WERI-Rb-1 (cell line): ENCODE data around the gene SLC9A8.

ENCODE experiments used
- DNase-seq: peaks from one replicate; pipeline ENCODE4 v3.0.0-alpha.2; 2020
- H3K27ac ChIP-seq: fragments of 250-450 bp; sonication (Bioruptor Pico); 2 replicates; pipeline ENCODE4 v1.5.1; 2020; ENCODE audit warnings: mild to moderate bottlenecking, moderate library complexity
- H3K27me3 ChIP-seq: fragments of 250-450 bp; sonication (Bioruptor Pico); 2 replicates; pipeline ENCODE4 v1.5.1; 2021; ENCODE audit warnings: mild to moderate bottlenecking, low read depth, moderate library complexity; ENCODE audit not compliant: insufficient read depth, severe bottlenecking
- H3K36me3 ChIP-seq: fragments of 250-450 bp; sonication (Bioruptor Pico); 2 replicates; pipeline ENCODE4 v1.5.1; 2020; ENCODE audit warnings: mild to moderate bottlenecking, moderate library complexity
- H3K4me3 ChIP-seq: 2 replicates; pipeline ENCODE4 v1.5.1; 2011; ENCODE audit warnings: low read depth, mild to moderate bottlenecking, control low read depth, low read length
- H3K9me3 ChIP-seq: fragments of 250-450 bp; sonication (Bioruptor Pico); 2 replicates; pipeline ENCODE4 v1.5.1; 2021; ENCODE audit warnings: mild to moderate bottlenecking, moderate library complexity; ENCODE audit not compliant: severe bottlenecking
- CTCF ChIP-seq: IDR thresholded peaks from 2 replicates; pipeline ENCODE4 v1.5.1; 2011; ENCODE audit warnings: low read depth, mild to moderate bottlenecking, control low read depth, inconsistent platforms, low read length

SLC9A8 gene

DNA sequence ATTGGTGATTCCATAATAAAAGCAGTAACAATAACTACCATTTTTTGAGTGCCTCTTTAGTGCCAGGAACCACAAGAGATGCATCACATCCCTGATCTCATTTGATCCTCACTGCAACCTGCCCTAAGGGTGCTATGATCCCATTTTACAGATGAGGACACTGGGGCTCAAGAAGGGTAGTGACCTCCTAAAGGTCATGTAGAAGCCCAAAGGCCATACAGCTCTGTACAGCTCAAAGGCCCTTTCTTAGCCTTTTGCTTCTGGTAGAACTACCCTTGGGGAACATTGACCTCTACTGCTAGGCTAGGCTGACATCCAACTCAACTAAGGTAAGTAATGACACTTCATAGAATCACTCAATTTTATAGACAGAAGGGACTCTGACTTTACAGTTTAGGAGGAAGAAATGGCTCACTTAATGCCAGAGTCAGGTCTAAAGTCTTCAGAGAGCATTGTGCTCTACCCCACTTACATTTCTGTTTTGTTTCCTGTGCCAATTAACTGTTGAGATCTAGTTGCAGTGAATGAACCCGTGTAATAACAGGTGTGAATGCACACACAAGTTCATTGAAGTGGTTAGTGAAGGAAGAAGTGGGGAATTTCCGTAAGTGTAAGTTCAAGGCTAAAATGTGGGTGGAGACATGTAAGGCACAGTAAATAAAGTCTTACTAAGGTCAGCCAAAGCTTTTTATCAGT lies 10.7 kb downstream of the SLC9A8 start:
- TF ChIP-seq CTCF = no peak
- DNase-seq = no peak
- H3K4me3 ChIP-seq = no peak overlapping the region
- no peaks in the 10 kb centered on the region for H3K27me3 ChIP-seq
- no peaks in the 10 kb centered on the region for H3K9me3 ChIP-seq
- H3K27ac ChIP-seq = no peak overlapping the region
- H3K36me3 ChIP-seq = peaks cover 14% of the 10 kb centered on the region

DNA sequence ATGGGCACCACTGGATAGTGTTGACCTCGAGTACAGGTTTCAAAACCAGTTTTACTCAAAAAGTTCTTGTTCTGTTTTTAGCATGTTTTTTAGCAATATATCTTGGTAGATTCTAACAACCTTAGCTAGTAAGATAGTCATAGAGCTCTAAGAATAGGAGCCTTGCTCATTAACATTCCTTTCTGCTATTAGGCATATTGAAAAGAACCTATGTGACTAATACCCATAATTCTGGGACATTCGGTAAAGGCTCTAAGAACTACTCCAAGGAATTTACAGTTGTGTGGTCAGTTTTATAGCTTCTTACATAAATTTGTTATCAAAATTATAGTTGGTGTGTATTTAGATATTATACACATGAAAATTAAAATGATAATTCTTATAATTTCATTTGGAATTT lies 11.6 kb downstream of the SLC9A8 start:
- Histone ChIP-seq H3K36me3 (peaks cover 14% of the 10 kb centered on the region), H3K9me3 (no peaks in the 10 kb centered on the region), H3K4me3 (no peak overlapping the region), H3K27ac (no peak overlapping the region), H3K27me3 (no peaks in the 10 kb centered on the region)
- no peak for DNase-seq
- no peak for TF ChIP-seq CTCF

- DNase-seq = no peak
- H3K9me3 ChIP-seq = no peaks in the 10 kb centered on the region
- 0 out of 2 replicates have a peak, but pooled peaks have one; percentile 1 for TF ChIP-seq CTCF
- no peaks in the 10 kb centered on the region for H3K27me3 ChIP-seq
- H3K4me3 ChIP-seq = no peak overlapping the region
- H3K27ac ChIP-seq = no peak overlapping the region
- peaks cover 8% of the 10 kb centered on the region for H3K36me3 ChIP-seq
Measured at GRCh38 chr20:49825521-49826033, 12.9 kb downstream of the SLC9A8 start.

- no peak for TF ChIP-seq CTCF
- no peaks in the 10 kb centered on the region for H3K9me3 ChIP-seq
- no peak overlapping the region for H3K4me3 ChIP-seq
- peak; percentile 50 for DNase-seq
- H3K27ac ChIP-seq = no peak overlapping the region
- no peaks in the 10 kb centered on the region for H3K27me3 ChIP-seq
- no peaks in the 10 kb centered on the region for H3K36me3 ChIP-seq
Measured at GRCh38 chr20:49831022-49831769, 18.6 kb downstream of the SLC9A8 start.

- Histone ChIP-seq H3K9me3 (no peaks in the 10 kb centered on the region), H3K27ac (no peak overlapping the region), H3K4me3 (no peak overlapping the region), H3K27me3 (no peaks in the 10 kb centered on the region), H3K36me3 (no peaks in the 10 kb centered on the region)
- TF ChIP-seq CTCF = no peak
- DNase-seq = no peak
Measured at GRCh38 chr20:49831770-49832631, 19.4 kb downstream of the SLC9A8 start.
